HG03135 (cell line): ENCODE measurements around the gene PELI2.

ENCODE experiments used
- ATAC-seq: cut with Tn5 transposase; IDR thresholded peaks from one replicate; pipeline ENCODE4 v1.9.1; 2021; ENCODE audit warnings: mild to moderate bottlenecking, moderate library complexity; ENCODE audit not compliant: unreplicated experiment

The PELI2 gene

GRCh38 chr14:56289155-56289554, 170.9 kb downstream of the PELI2 start:
- ATAC-seq = no peak

- ATAC-seq = no peak
Observed at GRCh38 chr14:56290195-56290594, 172.0 kb downstream of the PELI2 start.

DNA sequence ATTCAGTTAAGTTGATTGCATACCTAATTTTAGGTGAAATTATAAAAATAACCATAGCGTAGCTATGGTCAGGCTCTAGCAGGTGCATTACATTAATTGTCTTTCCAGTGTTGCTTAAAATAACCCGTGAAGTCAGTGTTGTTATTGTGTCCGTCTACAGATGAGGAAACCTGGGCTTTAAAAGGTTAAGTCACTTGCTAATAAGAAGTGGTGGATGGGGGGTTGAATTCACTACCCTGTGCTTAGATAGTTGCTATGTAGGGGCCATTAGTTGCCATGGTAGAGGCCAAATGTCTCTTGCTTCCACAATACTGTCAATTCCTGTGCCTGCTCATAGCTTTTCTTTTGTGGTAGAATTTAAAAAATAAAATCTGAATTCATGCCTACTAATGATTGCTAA, 174.8 kb downstream of the PELI2 start:
- ATAC-seq = no peak

DNA sequence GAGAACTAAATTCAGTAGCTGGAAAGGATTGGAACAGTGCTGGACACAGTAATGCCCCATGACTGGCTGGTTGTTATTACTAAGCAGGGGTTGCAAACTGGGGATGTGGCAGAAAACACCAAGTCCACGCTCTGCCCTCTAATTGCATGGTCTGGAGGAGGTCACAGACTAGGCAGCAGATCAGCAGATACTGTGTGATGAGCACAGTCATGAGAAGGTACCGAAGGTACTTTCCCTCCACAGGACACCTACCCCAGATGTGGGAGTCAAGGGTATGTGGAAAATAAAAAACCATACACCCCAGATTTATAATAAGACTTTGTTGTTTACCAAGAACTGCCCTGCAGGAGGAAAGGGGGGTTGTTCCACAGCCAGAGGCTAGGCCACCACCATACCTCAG, 175.3 kb downstream of the PELI2 start:
- ATAC-seq = no peak

DNA sequence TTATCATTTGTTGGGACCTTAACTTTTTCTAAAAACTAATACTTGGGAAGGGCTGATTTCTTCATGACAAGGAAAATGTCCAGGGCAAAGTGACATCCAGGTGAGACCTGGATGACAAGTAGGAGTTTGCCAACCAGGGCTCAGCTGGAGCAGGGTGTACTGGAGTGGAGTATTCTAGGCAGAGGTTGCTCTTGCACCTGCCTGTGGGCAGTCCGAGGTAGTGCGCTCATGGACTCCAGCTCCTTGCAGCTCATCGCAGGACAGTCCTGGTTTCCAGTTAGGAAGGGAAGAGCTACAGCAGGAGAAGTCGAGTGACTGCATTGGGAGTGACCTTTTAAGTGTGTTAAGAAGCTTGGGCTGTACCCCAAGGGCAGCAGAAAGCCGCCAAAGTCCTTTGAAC, 175.9 kb downstream of the PELI2 start:
- no peak for ATAC-seq

DNA sequence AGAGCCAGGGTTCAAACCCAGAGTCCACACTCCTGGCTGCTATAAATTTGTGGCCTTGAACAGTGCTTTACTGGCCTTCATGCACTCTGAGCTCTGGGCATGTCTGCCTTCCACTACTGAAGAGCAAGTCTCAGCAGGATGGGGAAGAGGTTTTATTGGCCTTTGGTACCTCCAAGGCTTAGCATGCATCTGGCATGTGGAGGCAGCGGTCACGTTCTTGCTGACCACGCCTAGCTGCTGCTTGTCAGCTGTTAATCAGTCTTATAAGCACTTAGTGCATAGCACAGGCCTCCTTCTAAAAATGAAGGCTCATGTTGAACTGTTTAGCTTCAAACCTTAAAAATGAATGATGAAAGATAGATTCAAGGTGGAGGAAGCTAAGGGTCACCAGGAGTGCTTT, 177.5 kb downstream of the PELI2 start:
- ATAC-seq = no peak

DNA sequence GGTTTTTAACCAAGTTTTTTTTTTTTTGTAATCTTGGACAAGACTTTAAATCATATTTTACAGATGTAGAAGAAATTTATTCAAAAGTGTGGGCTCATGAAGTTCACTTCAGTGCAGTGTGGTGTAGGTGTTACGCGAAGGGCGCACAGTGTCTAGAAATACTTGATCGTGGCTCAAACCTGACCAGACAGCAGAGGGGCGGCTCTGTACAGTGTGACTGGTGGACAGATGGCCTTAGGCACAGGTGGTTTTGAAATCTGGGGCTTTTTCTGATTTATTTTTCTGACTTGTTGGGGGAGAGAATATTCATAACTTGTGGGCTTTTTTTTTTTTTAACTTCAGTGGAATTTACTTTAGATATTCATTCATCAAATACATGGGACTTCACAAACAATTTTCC, 179.2 kb downstream of the PELI2 start:
- ATAC-seq = no peak

GRCh38 chr14:56299306-56299984, 181.2 kb downstream of the PELI2 start:
- no peak for ATAC-seq

DNA sequence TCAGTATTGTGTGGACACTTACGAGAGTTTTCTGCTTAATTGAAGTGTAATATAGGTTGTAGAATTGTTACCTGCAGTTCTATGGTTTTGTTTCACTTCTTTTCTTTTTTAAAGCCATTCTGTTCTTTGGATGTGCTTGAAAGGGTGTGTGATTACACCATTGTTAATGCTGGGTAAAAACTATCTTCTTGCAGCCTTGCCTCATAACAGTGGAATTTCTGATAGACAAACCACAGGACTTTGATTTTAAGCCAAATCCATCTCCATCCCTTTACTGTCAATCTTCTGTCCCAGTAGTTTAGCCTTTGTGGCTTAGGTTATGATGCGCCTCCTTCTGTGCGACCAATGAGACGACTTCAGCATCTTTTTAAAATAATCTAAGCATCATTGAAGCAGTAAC, 182.3 kb downstream of the PELI2 start:
- no peak for ATAC-seq

- no peak for ATAC-seq
Observed at GRCh38 chr14:56304456-56304855, 186.2 kb downstream of the PELI2 start.

- ATAC-seq = no peak
Observed at GRCh38 chr14:56309198-56309597, 191.0 kb downstream of the PELI2 start.

DNA sequence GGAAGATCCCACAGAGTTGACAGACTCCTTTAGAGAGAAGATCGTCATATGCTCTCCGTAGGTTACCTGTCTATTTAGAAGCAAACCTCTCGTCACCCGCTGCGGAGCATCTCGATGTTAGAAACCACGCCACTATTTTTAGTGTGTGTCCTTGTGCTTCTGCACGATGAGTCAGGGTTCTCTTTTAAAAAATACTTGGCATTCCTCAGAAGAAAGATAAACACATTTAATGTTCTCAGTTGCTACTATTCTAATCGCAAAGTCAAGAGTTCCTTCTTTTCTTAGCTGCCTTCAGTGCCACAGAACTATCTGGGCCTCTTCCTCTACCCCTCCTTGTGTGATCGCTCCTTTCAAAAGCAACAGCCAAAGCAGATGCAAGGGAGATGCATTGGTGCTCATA, 192.4 kb downstream of the PELI2 start:
- ATAC-seq = no peak

DNA sequence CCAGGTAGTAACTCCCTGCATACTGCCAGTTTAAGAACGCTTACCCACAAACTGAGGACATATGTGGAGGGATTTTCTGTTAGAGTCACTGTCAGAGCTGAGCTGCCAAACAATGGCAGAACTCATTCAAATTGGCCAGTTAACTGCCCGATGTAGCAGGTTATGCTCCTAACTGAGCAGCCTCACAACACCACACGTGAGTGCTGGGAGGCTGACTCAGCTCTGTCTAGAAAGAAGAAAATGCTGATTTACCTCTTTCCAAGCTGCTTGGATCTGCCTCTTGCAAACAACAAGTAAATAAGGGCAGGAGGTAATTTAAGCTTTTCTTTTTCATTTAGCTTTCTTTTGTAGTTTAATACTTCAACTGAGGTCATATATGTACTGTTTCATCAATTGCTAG, 195.6 kb downstream of the PELI2 start:
- no peak for ATAC-seq

DNA sequence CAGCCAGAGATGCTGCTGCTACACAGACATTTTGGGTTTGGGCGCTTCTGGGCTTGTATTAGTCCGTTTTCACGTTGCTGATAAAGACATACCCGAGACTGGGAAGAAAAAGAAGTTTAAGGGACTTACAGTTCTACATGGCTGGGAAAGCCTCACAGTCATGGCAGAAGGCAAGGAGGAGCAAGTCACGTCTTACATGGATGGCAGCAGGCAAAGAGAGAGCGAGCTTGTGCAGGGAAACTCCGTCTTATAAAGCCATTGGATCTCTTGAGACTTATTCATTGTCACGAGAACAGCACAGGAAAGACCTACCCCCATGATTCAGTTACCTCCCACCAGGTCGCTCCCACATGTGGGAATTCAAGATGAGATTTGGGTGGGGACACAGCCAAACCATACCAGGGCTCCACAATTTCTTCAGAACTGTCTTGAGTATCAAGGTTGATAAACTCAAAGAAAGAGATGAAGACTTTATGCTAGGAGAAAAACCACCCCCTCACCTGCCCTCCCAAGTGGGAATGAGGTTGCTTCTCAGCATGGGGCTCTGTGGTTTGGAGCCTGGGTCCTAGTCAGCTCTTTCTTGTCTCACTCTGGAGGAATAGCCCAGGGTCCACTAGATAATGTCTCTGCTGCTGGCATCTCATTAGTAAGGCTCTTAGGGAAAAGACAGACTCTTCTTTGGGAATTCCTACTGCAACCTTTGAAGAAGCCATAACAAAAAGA, 200.3 kb downstream of the PELI2 start:
- no peak for ATAC-seq

DNA sequence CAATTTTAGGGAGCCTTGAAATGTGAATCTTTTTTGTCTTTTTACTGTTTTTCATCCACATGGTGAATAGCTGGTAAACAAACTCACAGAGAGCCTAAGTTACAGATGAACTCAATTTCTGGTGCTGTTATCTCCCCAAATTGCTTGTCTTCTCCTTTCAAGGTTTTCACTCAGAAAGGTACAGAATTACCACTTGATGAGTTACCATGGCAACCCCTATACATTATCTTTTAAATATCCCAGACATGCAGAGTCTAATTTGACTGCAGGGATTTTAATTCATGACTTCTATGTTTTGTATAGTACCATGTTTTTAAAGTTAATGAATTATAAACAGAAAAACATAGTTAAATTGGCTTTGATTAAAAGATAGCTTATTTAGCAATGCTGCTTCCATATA, 203.7 kb downstream of the PELI2 start:
- no peak for ATAC-seq

- ATAC-seq = no peak
Observed at GRCh38 chr14:56322531-56322930, 204.3 kb downstream of the PELI2 start.

DNA sequence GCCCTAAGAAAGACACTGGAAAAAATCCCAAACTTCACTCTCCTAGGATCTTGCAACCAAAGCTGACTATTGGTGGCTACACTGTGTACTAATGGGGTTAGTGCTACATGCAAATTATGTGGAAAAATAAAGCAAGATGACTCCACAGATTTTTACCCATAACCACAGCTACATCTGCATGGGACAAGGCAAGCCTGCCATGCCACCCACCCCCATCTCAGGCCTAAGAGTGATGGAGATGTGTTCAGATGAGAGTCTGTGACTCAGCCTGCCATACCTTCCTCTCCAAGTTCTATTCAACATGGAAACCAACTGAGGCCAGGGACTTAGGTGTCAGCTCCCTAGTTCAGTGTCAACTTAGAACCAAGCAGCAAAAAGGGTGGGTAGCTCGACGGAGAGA, 206.2 kb downstream of the PELI2 start:
- no peak for ATAC-seq

DNA sequence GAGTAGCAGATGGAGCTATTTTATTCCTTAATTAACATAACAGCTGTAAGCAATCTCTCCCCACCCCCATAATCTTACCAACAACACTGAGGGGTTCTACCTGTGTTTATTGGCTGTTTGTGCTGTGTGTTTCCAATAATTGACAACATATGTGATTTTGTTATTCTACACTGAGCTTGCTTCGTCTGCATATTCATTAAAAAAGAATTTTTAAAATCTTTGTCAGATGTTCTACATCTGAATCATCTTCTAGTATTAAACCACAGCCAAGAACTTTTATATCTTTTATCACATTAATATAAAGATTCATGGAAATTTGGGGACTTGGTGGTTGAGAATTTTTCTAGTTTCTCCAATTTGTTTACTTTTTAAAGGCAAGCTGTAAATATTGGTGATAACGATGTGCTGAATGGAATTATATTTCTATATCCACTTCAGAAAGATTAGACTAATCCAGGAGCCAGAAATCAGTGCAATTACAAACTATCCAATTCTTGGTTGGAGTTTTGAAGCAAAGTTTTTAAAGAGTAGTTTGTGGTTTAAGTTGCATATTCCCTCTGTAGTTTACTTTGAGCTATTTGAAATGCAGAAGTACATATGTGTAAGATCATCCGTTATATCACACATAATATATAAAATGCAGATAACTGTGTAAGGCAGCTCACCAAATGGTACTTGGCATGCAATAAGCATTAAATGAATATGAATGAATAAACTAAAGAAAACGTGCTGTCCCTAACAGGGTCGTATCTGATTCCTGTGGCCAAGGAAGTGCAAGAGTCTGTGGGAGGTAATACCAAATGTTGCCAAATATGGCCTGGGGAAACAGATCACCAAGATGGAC, 206.9 kb downstream of the PELI2 start:
- ATAC-seq = no peak

DNA sequence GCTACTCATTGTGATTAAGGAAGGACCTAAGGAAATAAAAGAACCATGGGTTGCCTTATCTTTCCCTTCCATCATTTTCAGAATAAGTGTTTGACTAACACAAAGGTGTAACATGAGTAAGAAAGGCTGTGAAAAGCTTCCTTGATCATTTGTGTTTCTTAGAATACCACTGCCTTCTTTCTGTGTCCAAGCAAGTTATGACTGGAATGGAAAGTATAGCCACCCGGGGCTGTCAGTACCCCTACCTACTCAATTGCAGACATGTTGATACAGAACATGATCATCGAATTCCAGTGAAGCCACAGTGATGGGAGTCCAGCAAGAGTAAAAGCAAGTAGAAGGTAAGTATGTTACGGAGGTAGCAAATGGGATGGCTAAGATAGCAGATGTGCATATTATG, 209.8 kb downstream of the PELI2 start:
- ATAC-seq = no peak

DNA sequence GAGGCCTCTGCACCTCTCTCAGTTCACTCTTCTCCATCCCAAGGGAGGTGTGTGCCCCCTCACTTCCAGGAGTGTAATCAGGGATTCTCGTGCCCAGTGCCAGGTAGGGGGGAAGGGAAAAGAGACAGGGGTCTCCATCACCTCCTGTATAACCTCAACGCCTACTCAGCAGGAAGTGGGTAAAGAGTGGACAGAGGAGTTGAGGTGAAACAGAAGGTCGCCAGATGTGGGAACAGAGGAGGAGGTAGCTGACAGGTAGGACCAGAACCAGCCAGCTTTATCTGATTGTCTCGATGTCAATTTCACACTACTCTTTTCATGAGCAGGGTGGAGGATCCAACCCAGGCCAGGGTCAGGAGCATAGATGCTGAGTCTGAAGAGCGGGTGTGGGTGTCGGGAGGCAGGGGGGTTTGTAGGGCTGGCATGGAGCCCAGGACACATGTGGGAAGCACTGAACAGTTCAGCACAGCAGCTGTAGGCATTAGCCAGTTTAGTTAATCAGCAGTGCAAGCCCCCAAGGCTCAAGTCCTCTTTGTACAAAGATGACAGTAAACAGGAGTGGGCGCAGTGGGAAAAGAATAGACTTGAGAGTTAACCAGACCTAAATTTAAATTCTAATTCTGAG, 213.5 kb downstream of the PELI2 start:
- no peak for ATAC-seq
